Lower leg skin (tissue), 3 donors: ENCODE data around the gene EIF2B1.

Experiments
- POLR2A ChIP-seq, 2 donors: fragments of 450-650 bp; IDR thresholded peaks; one replicate each; pipeline ENCODE4 v1.6.1; 2016 to 2017; ENCODE audit warnings: antibody characterized with exemption in 2 of 2, mild to moderate bottlenecking in 1 of 2, moderate library complexity in 1 of 2
- TF ChIP-seq, protein P1 (sequence below), 3 donors: fragments of 450-650 bp; IDR thresholded peaks; one replicate each; pipeline ENCODE4 v1.5.1; 2016; ENCODE audit warnings: antibody characterized with exemption in 3 of 3, mild to moderate bottlenecking in 3 of 3, moderate library complexity in 2 of 3

- no peak for TF ChIP-seq POLR2A (IDR thresholded peaks at IDR 0.05)
- TF ChIP-seq, protein P1, sequence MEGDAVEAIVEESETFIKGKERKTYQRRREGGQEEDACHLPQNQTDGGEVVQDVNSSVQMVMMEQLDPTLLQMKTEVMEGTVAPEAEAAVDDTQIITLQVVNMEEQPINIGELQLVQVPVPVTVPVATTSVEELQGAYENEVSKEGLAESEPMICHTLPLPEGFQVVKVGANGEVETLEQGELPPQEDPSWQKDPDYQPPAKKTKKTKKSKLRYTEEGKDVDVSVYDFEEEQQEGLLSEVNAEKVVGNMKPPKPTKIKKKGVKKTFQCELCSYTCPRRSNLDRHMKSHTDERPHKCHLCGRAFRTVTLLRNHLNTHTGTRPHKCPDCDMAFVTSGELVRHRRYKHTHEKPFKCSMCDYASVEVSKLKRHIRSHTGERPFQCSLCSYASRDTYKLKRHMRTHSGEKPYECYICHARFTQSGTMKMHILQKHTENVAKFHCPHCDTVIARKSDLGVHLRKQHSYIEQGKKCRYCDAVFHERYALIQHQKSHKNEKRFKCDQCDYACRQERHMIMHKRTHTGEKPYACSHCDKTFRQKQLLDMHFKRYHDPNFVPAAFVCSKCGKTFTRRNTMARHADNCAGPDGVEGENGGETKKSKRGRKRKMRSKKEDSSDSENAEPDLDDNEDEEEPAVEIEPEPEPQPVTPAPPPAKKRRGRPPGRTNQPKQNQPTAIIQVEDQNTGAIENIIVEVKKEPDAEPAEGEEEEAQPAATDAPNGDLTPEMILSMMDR (IDR thresholded peaks at IDR 0.05) = no peak
Measured at GRCh38 chr12:123608182-123608581, 25.3 kb downstream of the EIF2B1 start.
